ENCODE data around the gene PPP4C.

DNA sequence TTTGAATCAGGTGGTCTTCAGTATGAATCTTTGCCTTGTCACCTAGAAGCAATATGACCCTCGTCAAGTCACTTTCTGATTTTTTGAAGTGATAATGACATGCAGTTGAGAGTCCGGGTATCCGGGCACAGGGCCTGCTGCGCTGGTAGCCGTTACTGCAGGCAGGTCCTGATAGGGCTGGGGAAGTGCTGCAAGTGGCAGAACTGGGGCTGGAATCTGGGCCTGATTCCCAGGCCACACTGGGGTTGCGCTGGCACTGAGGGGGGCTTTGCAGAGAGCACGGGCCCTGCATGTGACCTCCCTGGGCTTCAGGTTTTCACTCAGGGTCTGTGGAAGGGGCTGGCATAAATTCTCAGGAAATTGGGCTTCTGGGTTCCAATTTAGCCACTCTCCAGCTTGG, 3.0 kb downstream of the PPP4C start:
- TF ChIP-seq ZNF274 (IDR thresholded peaks at IDR 0.05; ENCODE audit: low read depth, low read length) (no peak), SUZ12 (IDR thresholded peaks at IDR 0.05; ENCODE audit: extremely low read depth, insufficient read depth, insufficient read length) (no peak), YY1 (IDR thresholded peaks at IDR 0.05; ENCODE audit: insufficient read depth, insufficient read length) (no peak)
